ENCODE results near the gene PTPN22.

Gene PTPN22

GRCh38 chr1:113793878-113794834, 77.4 kb downstream of the PTPN22 start:
- no peak for DNase-seq

GRCh38 chr1:113792986-113793385, 78.5 kb downstream of the PTPN22 start:
- no peak for DNase-seq

- no peak for DNase-seq
These were observed 79.0 kb downstream of the PTPN22 start for GRCh38 chr1:113792471-113792870.

- DNase-seq = no peak
These were observed 82.7 kb downstream of the PTPN22 start for GRCh38 chr1:113788802-113789201.

GRCh38 chr1:113787663-113788062, 83.8 kb downstream of the PTPN22 start:
- no peak for DNase-seq

- no peak for DNase-seq
These were observed 85.4 kb downstream of the PTPN22 start for GRCh38 chr1:113786069-113786468.

GRCh38 chr1:113784104-113784779, 87.3 kb downstream of the PTPN22 start:
- peak; percentile 71 for DNase-seq

GRCh38 chr1:113783254-113784103, 88.0 kb downstream of the PTPN22 start:
- peak; percentile 79 for DNase-seq

- no peak for DNase-seq
These were observed 89.1 kb downstream of the PTPN22 start for GRCh38 chr1:113782406-113782805.

GRCh38 chr1:113780374-113781146, 91.0 kb downstream of the PTPN22 start:
- DNase-seq = peak; percentile 42

GRCh38 chr1:113779542-113779941, 92.0 kb downstream of the PTPN22 start:
- DNase-seq = no peak

- DNase-seq = no peak
These were observed 94.0 kb downstream of the PTPN22 start for GRCh38 chr1:113777561-113777960.

GRCh38 chr1:113770031-113770430, 101.5 kb downstream of the PTPN22 start:
- no peak for DNase-seq

GRCh38 chr1:113769601-113769970, 101.9 kb downstream of the PTPN22 start:
- DNase-seq = no peak

GRCh38 chr1:113768916-113769600, 102.5 kb downstream of the PTPN22 start:
- no peak for DNase-seq

- DNase-seq = no peak
These were observed 105.9 kb downstream of the PTPN22 start for GRCh38 chr1:113765306-113766230.

Data from activated CD4-positive, alpha-beta T cell treated with anti-CD3 and anti-CD28 coated beads, Interleukin-2, amount 50 U/mL, for 16 hours (primary cell).